T-helper 1 cell treated with Interleukin-12 subunit alpha and Interleukin-12 subunit beta and Interleukin-4 antibody, amounts not matched to agents 30 ng/mL and 1 ng/mL, for 36 hours (primary cell): ENCODE measurements around the gene GPC1. TPM values are rescaled to one million over a fixed set of nuclear protein-coding genes. Genes with fewer than 3 reads are reported as not detected.

Experiments
- intact Hi-C: fragments of 100-400 bp; cut with micrococcal nuclease; formaldehyde crosslinking; loops from one replicate; pipeline ENCODE4 v1.15.1; 2024
- total RNA-seq: library from RNA; stranded (reverse); gene quantifications from 2 replicates; pipeline ENCODE4 v1.2.3, GENCODE V29; 2022

The GPC1 gene
- total RNA-seq, 1 donor from 2014 or later = 5.4 TPM

DNA sequence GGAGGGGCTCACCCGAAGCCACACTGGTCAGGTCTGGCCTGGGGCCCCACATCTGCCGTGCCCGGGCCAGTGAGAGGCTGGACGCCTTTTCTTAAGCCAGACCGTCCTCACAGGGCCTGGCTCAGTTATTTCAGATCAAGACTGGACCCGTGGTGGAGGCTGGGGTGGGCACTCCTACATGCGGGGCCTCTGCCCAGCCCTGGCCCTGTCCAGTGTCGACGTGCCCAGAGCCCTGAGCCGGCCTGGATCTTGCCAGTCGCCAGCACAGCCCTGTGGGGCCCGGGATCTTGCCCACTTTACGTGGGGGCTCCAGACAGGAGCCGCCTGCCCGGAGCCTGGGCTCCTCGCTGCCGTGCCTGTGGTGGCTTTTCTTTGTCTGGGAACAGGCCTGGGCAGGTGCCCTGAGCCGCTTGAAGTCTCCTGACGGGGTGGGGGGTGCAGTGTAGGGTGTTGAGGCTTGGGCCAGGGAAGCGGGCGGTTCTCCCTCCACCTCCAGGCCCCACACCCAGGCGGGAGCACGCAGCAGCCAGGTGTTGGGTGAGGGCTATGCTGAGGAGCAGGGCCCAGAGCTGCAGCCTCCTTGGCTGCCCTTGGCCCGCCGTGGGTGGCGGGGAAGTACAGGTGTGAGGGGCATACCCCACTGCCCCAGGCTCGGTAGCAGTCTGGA lies 6.0 kb downstream of the GPC1 start:
- intact Hi-C loops = no loop called here

DNA sequence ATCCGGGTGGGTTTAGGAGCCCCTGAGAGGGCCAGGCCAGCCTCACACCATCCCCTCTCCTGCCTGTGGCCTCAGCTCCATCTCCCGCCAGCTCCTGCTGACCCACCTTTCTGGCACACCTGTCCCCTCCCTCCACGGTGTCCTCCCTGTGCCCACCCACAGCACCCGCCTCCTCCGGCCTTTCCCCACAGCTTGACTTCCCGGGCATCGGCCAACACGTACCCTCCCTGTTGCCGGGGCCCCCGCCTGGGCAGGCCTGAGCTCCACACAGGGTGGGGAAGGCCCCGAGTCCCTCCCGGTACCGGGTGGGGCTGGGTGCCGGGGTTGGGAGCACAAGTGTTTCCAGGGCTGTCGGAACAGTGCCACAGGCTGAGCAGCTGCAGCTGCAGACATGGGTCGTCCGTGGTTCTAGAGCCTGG lies 6.5 kb downstream of the GPC1 start:
- intact Hi-C loops = no loop called here

DNA sequence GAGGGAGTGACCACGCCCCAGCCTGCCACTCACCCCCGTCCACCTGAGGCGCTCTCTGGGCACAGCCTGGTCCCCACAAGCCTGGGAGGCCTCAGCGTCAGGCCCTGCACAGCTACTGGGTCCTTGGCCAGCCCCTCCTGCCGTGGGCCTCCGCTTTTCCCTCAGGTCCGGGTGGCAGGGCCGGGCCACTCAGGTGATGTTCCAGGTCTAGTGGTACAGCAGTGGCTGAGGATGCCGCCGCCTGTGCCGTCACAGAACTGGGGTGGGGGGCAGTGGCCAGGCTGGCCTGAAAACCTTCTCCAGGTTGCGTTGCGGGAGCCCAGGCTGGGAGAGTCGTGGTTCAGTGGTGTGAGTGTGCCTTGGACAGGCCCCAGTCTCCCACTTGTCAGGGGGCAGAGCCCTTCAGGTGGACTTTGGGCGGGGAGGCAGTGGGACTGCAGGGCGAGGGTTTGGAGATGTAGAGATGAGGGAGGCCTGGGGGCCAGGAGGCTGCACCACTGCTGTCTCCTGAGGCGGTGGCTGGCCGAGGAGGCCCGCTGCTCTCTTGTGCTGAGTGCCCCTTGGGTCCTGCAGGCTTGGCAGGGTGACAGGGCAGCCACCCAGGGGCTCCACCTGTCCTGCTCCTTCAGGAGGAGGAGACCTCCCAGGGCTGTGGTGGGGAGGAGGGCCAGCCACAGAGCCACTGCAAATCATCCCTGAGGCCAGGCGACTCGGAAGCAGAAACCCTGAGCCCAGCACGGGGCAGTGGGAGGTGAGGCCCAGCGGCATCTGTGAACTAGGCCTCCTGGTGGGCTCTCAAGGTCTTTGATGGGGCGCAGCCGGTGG lies 7.6 kb downstream of the GPC1 start:
- intact Hi-C loops = no loop called here

DNA sequence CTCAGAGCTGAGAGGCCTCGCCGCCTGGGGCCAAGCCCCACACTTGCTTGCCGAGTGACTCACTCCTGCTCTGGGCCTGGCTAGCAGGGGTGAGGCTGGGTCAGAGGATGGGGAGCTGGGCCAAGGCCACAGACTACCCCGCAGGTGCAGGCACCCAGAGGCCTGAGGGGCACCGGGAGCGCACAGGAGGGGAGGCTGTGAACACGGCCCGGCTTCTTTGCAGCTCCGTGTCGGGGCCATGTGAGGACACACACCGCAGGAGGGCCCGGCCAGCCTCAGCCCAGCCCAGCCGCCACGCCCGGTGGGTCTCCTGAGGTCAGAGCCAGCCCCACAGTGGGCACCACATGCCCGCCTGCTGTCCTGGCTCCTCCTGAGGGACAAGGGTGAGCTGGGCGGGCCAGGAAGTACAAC lies 8.4 kb downstream of the GPC1 start:
- intact Hi-C loops = no loop called here

DNA sequence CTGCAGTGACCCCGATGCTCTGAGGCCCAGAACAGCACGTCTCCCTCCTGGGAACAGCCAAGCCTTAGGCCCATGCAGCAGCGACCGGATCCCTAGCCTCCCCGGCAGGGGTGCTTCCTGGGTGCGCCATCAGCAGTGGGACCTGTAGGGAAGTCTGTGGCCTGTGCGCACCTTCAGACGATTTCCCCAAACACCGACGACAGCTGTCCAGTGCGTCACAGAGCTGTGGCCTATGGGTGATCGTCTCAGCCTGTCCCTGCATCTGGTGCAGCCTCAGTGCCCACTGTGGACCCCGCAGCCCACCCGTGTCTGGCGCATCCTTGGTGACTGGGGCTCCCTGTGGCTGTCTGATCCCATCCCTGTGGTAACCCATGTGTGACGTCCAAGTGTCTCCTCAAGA lies 9.0 kb downstream of the GPC1 start:
- intact Hi-C loops = no loop called here

DNA sequence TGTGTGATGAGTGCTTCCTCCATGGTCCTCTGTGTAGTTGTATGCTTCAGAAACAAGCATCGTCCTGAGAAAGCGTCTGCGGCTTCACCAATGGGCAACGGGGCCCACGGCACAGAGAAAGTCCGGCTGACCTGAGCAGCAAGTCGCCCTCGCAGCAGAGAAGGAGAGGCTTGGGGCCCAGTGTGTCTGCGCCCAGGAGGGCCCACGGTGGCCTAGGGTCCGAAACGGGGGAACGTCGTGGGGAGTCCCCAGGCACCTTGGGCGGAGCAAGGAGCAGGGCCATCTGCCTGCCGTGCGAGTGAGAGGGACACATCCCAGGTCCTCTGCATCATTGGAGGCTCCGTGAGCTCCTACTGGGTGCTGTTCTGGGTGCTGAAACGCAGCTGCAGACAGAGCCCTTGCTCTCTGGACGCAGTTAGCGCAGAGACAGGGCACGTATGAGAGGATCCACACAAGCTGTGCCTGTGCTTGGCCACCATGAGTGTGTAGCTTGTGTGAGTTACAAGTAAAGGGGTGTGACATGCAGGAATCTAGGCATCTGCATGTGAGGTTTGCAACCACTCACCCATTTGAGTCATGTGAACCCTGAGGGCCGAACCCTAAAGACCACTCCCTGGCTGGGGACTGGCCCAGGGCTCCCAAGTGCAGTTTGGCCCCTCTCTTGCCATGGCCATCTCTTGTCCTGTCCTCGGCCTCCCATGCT lies 10.6 kb downstream of the GPC1 start:
- intact Hi-C loops = no loop called here

DNA sequence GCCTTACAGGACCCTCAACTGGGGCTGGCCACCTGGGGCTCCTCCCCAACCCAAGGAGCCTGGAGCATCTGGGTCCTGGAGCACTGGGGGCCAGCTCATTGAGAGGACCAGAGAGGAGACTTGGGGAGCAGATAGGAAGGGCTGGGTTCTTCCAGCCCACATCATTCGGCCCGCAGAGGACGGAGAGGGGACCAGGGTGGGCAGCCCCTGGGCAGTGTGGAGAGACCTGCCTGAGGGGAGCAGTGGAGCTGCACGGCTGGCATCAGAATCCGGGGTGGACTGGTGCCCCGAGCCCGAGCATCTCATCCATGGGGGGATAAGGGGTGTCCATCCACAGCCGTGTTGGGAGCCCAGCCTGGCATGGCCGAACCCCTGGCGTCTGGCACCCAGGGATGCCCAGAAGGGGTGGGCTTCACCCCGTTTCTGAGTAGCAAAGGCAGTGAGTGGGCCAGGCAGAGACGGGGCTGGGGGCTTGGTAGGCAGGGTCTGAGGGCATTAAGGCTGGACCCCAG lies 11.3 kb downstream of the GPC1 start:
- intact Hi-C loops = no loop called here

DNA sequence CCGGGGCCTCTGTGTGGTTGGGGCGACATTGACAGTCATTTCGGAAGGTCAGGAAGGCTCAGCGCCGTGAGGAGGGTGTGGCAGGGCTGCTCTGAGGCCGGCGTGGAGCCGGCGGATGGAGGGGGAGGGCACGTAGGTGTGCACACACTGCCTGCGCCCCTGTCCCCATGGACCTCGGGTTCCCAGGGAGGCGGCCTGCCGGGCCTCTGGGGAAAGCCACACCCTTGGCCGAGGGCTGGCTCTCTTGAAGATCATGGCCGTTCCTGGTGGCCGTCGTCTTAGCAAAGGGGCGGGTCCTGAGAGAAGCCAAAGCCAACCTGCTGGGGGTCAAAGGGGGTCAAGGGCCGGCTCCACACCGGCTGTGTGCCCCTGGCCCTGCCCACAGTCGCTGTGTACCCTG lies 11.9 kb downstream of the GPC1 start:
- intact Hi-C loops = no loop called here

DNA sequence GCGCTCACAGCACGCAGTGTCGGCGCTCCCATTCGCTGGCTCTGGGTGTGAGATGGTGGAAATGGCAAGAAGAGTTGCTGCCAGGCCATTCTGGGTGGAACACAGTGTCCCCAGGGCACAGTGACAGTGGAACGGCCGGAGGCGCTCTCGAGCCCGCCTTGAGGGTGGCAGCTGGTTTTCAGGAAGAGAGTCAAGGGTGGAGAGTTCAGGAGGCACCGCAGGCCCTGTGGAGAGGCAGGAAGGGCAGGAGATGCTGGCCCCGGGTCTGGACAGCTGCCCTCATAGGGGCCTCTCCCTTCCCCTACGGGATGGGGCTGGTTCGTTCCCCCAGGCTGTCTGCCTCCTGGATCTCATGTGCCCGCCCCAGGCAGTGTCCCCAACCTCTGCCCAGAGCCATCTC lies 12.5 kb downstream of the GPC1 start:
- intact Hi-C loops = no loop called here

DNA sequence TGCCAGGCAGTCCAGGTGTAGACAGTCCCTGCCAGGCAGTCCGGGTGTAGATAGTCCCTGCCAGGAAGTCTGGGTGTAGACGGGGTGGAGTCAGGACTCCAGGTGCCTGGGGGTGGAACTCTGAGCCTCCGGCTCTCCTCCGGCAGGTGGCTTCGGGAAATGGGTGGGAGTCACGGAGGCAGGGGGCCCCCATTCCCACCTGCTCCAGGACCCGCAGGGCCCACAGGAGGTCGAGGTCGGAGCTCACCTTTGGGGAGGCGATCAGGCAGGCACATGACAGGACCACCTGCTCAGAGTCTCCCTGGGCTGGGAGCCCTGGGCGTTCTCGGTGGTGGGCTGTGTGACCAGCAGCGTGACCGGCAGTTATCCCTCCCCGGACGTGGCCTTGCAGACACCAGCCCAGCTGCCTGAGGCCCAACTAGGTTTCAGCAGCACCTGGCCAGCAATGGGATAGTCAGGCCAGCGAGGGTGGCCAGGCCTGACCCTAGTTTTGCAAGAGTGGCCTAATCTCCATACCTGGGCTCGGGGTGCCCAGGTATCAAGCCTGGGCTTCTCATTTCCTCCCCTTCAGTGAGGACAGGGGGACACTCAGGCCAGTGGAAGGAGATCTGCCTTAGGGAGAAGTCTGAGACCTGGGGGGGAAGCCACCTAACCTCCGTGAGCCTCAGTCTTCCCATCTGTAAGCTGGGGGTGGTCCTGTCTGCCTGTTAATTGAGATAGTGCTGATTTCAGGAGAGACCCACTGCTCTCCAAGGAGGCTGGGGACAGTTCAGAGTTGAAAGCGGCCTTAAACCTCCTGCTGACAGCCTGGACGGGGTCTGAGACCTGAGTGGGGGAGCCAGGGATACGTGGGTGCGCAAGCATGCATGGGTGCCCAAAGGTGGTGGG lies 13.2 kb downstream of the GPC1 start:
- intact Hi-C loops = no loop called here

DNA sequence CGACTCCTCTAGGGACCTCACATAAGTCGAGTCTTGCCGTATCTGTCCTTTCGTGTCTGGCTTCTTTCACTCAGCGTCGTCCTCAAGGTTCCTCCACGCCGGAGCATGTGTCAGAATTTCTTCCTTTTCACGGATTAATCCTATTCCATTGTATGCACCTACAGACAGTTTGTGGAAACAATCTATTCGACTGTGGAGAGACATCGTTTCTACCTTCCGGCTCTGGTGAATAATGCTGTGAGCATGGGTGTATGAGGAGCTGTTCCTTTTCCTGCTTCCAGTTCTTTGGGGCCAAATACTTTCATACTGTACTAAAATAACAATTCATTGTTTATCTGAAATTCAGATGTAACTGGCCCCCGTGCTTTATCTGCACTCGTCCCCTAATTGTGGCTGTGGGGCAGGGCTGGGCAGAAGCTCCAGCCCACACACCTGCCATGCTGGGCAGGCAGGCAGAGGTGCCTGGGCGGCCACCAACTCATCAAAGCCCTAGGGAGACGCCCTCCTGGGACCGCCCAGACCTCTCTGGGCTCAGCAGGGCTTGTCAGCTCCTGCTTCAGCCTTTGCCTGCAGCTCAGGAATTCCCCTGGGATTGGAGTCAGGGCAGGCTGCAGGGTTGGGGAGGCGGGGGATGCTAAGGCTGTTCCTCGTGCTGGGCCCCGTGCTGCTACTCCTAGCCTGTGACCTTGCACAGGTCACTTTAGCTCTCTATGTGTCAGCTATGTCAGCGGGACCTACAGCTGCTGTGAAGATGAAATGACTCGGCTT lies 14.5 kb downstream of the GPC1 start:
- intact Hi-C loops = no loop called here

DNA sequence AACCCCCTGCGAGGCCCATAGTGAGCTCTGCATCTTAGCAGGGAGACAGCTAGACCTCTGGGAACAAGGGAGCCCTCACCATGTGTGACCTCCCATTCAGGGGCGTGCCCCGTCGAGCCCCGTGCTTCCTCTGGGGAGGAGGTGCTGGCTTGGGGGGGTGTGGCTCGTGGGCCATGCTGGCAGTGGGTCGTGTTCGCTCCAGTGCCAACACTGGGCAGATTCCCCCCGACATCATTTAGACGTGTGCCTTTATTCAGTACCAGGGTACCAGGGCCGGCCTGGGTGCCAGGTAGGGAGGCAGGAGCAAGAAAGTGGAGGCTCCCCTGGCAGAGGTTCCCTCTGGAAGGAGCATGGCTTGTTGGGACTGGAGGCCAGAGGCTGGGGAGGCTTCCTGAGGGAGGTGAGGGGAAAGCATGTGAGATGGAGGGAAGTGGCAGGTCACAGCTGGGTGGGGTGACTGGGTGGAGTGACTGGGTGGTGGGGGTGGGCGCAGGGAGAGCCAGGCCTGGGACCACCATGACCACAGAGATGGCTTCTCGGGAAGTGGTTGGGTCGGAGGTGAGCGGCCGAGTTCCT lies 15.2 kb downstream of the GPC1 start:
- intact Hi-C loops = no loop called here

DNA sequence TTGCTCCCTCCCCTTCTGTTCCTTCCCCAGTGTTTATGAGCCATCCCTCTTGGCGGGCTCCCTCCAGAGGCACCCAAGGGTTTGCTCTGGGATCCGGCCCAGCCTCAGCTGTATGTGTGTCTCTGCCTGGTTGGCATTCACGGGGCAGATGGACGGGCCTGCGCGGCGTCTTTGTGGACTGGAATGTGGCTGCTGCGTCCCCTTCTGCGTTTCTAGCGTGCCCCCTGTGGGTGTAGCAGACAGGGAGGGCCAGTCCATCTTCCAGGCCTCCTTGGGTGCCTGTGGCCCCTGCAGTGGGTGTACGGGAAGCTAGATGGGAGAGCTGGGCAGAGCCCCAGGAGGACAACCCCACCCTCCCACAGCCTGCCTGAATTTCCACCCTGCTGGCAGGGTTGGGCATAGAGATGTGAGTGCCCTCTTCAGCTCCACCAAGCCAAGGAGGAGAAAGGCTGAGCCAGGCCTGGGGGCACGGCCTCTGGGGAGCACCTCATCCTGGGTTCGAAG lies 15.7 kb downstream of the GPC1 start:
- intact Hi-C loops = no loop called here

DNA sequence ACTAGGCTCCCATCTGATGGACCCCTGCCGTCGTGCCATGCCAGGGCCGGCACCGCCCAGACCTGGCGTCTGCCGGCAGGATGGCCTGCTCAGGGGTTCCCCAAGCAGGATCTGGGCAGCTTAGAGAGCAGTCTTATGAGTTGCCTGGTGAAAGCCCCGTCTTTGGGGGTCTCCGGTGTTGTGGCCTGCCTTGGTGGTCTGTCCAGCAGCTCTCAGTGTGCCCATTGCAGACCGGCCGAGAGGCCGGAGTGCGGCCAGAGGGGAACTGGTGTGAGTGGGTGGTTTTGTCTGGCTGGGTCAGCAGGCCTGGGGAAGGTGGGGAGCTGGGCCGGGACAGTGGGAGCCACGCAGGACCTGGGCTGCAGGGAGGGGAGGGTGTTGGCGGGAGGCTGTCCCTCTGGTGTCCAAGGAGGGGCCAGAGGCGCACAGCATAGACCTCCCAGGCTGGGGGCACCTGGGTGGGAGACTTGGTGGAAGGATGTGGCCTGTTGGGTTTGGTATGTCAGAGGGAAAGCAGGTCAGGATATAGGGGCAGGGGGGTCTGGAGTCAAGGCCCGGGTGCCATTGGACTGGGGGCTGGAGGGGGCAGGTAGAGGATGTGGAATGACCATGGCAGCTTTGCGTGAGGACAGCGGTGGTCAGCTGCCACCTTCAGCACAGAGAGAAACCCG lies 16.5 kb downstream of the GPC1 start:
- intact Hi-C loops = no loop called here

DNA sequence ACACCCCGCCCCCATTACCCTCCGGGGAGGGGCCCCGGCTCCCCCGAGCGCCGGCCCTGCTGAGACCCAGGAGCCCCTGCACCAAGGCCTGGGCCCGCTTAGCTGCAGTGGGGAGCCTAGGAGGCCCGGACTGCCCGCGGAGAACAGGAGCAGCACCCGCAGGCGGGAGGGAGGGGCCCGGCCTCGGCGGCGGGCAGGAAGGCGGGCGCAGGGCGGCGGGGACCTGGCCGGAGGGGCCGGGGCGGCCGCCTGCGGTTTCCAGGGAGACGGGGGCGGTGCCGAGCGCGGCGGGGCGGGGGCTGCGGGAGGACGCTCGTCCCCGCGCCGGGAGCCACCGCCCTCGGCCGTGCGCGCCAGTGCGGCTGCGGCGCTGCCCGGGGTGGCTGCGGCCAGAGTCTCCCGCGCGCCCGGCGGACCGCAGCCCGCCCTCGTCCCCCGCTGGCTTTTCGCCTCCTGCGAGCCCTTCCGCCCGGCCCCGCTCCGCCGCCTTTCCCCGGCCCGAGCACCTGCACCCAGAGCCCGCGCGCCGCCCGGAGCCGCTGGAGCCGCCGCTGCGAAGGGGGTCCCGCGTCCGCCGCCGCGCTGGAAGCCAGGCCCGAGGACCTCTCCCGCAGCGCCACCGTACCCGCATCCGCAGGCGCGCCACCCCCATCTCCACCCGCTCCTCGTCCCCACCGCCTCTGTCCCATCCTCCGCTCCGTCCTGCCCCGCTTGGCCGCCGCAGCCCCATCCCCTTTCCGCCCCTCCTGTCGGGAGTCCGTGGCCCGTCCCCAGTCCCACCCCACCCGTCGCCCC lies 17.2 kb downstream of the GPC1 start:
- intact Hi-C loops = no loop called here

DNA sequence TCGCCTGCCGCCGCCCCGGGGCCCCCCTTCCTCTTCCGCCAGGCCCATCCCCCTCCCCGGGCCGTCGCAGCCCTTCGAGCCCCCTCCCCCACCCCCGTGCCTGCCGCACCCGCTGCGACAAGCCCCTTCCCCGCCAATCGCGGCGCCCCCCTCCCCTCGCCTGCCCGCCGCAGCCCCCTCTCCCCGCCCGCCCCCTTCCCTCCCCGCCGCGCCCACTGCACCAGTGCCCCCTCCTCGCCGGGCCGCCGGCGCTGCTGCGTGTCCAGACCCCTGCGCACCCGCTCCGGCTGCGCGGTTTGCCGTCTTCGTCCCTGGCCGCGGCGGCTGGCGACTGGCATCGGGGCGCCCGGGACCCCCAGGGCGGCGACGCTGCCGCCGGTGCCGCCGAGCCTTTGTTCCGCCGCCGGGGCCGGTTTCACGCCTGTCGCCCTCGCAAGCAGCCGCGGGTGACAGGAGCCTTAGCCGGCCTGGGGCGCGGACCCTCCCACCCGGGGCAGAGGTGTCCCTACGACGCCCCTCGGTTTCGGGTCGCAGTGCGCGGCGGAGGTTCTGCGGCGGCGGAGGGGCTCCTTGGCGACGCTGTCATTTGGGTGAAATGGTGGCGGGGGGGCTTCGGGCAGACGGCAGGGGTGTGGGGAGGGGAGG lies 18.1 kb downstream of the GPC1 start:
- intact Hi-C loops = no loop called here

DNA sequence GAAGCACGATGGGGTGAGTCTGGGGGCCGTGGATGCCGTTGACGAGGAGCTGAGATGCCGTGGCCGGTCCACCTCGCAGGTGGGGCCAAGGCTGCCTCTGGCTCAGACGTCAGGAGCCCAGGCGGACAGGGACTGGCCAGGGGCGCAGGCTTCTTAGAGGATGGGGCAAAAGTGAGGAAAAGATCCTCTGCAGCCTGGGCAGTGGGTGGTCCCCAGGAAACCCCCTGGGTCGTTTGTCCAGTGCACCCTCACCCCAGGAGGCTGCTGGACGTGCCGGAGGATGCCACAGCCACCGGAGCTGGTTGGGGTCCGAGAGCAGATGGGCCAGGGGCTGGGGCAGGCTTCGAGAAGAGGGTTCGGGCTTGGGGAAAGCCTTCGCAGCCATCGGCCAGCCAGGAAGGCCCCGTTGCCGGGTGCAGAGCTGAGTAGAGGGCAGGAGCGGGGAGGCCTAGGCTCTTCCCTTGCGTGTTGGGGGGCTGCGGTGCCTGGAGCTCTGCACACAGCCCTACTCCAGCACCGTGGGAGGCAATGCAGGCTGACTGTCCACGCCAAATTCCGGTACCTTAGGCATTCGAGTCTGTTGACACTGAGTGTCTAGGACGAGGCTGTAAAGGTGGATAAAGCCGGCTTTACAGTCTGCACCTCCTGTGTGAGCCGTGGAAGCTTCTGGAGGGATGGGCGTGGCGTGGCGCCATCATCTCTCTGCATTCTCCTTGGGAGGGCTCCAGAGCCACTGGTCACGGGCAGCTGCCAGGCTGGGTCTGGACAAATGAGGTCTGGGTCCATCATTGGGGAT lies 18.8 kb downstream of the GPC1 start:
- intact Hi-C loops = no loop called here
